Inflammatory macrophage (primary cell): ENCODE data around the gene ADAMTS14.
"Not testable (repeated sequence)": the region's sequence is repeated elsewhere in the genome, so short reads cannot be mapped to it uniquely, and the experiment has no call there.

Experiments
- DNase-seq, 2 donors: peaks; one replicate each; pipeline ENCODE4 v3.0.0-alpha.2; 2020 to 2022
- total RNA-seq, 18 experiments: gene quantifications; one replicate each; lab custom pipeline; 2026; ENCODE audit warnings: mixed read lengths in 6 of 18, inconsistent platforms in 2 of 18; lab: John Stamatoyannopoulos, UW

Gene ADAMTS14, protein sequence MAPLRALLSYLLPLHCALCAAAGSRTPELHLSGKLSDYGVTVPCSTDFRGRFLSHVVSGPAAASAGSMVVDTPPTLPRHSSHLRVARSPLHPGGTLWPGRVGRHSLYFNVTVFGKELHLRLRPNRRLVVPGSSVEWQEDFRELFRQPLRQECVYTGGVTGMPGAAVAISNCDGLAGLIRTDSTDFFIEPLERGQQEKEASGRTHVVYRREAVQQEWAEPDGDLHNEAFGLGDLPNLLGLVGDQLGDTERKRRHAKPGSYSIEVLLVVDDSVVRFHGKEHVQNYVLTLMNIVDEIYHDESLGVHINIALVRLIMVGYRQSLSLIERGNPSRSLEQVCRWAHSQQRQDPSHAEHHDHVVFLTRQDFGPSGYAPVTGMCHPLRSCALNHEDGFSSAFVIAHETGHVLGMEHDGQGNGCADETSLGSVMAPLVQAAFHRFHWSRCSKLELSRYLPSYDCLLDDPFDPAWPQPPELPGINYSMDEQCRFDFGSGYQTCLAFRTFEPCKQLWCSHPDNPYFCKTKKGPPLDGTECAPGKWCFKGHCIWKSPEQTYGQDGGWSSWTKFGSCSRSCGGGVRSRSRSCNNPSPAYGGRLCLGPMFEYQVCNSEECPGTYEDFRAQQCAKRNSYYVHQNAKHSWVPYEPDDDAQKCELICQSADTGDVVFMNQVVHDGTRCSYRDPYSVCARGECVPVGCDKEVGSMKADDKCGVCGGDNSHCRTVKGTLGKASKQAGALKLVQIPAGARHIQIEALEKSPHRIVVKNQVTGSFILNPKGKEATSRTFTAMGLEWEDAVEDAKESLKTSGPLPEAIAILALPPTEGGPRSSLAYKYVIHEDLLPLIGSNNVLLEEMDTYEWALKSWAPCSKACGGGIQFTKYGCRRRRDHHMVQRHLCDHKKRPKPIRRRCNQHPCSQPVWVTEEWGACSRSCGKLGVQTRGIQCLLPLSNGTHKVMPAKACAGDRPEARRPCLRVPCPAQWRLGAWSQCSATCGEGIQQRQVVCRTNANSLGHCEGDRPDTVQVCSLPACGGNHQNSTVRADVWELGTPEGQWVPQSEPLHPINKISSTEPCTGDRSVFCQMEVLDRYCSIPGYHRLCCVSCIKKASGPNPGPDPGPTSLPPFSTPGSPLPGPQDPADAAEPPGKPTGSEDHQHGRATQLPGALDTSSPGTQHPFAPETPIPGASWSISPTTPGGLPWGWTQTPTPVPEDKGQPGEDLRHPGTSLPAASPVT
- total RNA-seq = 0 to 0.88 (median 0.21) reads per million in 18 experiments

DNA sequence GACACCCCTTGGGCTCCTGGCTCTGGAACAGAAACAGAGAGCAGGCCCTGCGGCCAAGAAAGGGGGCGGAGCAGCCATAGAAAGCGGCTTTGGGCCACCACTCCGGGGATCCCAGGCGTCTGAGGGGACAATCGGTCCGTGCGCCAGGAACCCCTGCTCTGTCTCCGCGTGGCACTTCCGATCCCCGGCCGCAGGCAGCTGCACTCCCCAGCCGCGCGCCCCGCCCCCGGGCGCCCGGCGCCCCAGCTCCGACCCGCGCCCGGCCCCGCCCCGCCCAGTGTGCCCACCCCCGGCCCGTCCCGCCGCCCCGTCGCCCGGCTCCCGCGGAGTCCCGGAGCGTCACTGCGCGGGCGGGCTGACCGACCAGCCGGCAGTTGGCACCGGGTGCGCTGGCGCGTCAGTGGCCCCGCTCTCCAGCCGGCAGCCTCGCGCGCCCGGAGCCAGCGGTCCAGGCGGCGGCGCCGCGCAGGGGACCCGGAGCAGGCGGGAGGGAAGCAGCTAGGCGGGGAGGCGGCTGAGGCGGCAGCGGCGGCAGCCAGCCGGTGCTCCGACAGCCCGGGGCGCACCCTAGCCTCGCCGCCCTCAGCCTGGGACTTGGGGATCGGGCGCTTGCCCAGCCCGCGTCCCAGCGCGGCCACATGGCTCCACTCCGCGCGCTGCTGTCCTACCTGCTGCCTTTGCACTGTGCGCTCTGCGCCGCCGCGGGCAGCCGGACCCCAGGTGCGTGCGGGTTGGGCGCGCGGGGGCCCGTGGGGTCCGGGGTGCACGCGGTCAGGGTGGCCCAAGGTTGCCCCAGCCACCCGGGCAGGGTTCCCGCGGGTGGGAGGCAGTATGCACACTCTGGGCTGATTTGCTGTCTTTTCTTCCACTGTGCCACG is at the start of gene ADAMTS14:
Gene ADAMTS14 (plus strand): TSS at position 342 of the 878 bp plus-strand sequence. CDS start 297 bp downstream, at position 639.
- peak in 1 of 2 donors; percentile 30 for DNase-seq

DNA sequence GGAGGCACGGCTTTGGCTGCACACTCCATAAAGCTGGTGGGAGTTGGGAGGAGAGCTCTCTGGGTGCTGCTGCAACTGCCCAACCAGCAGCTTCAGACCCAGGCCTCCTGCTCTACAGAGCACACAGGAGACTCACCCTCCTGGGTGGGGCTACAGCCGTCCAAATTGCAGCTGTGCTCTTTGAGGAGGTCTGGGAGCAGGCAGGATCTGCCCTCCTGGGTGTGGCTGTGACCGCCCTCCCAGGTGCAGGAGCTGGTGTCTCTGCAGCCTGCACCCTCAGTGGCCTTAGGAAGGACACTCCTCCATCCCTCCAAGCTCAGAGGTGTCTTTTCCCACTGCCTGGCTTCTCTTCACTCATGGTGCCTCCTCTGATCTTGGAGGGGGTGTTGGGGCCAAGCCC is 49.8 kb upstream of the ADAMTS14 start:
- DNase-seq = no peak

DNA sequence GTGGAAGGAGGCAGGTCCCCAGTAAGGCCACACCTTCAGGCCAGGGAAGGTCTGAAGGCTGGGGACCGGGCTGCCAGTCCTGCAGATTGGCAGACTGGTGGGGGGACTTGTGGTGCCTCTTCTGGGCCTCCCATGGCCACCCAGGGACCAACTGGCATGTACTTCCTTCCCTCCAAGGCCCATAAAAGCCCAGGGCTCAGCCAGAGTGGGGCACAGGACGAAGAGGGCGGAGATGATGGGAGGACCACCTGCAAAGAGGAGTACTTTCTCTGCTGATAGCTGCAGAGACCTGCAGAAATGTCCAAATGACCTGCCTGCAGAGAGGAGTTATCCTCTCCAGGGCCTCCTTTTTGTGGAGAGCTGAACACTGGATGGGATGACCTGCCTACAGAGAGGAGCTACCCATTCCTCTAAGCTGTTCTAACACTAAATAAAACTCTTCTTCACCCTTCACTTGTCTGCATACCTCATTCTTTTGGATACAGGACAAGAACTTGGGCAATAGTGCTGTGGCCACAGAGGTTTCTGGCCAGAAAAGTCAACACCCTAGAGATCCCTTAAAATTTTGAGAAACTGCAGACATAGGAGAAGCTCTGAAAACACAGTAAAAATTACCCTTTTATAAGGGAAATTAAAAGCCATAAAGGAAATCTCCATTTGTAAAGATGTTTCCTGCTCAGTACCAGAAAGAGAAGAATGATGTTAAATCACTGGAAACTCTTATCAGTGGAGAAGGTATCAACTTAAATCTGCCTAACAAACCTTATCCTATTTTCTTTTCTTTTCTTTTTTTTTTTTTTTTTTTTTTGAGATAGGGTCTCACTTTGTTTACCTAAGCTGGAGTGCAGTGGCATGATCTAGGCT is 49.1 kb upstream of the ADAMTS14 start:
- no peak for DNase-seq

DNA sequence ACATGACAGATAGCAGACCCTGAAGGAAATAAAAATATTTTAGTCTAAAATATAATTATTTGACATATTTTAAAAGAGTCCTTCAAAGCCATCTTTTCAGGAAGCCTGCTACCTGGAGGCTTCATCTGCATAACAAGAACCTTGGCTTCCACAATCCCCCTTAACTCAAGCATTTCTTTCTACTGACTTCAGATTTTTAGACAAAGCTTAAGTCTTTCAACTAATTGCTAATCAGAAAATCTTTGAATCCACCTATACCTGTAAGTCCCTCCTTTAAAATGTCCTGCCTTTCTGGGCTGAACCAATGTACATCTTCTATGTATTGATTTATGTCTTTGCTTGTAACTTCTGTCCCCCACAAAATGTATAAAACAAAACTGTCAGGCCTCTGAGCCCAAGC is 46.2 kb upstream of the ADAMTS14 start:
- no peak for DNase-seq

DNA sequence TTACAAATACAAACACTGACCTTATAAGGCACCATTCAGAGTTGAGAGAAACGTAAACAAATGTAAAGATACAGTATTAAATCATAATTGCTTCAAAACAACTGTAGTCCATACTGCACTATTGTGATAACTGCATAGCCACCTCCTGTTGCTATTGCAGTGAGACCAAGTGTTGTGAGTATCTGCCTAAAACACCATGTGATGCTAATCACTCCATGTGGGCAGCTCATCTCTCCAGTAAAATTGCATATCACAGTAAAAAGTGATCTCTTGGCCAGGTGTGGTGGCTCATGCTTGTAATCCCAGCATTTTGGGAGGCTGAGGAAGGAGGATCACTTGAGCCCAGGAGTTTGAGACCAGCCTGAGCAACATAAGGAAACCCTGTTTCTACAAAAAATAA is 43.0 kb upstream of the ADAMTS14 start:
- DNase-seq = no peak

DNA sequence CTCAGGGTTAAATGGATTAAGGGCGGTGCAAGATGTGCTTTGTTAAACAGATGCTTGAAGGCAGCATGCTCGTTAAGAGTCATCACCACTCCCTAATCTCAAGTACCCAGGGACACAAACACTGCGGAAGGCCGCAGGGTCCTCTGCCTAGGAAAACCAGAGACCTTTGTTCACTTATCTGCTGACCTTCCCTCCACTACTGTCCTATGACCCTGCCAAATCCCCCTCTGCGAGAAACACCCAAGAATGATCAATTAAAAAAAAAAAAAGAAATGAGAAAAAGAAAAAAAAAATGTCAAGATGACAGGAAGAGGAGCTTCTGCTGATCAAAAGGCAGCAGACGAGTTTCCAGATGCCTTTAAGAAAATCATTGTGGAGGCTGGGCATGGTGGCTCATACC is 40.6 kb upstream of the ADAMTS14 start:
- not testable (repeated sequence) for DNase-seq

DNA sequence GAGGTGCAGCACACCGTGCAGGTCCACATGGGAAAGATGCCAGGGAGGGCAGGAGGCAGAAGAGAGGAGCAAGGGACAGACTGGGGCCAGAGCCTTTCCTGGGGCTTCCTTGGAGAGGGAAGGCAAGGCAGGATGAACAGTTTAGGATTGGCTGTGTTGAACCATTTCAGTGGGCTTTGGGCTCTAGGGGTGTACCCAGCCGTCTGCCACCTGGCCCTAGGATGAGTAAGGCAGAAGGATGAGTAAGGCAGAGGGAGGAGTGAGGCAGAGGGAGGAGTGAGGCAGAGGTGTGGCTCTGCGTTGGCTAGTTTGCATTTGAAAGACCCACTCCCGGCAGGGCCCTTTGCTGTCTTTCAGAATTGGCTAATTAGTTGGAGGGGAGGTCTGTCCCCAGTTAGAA is 38.3 kb upstream of the ADAMTS14 start:
- no peak for DNase-seq

DNA sequence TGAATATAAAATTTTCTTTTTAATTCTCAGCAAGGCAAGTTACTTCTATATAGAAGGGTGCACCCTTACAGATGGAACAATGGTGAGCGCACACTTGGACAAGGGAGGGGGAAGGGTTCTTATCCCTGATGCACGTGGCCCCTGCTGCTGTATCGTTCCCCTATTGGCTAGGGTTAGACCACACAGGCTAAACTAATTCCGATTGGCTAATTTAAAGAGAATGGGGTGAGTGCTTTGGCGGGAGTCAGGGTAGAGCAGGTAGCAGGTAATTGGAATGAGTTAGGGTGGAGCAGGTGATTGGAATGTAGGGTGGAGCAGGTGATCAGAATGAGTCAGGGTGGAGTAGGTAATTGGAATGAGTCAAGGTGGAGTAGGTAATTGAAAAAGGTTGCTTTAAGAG is 37.8 kb upstream of the ADAMTS14 start:
- not testable (repeated sequence) for DNase-seq

DNA sequence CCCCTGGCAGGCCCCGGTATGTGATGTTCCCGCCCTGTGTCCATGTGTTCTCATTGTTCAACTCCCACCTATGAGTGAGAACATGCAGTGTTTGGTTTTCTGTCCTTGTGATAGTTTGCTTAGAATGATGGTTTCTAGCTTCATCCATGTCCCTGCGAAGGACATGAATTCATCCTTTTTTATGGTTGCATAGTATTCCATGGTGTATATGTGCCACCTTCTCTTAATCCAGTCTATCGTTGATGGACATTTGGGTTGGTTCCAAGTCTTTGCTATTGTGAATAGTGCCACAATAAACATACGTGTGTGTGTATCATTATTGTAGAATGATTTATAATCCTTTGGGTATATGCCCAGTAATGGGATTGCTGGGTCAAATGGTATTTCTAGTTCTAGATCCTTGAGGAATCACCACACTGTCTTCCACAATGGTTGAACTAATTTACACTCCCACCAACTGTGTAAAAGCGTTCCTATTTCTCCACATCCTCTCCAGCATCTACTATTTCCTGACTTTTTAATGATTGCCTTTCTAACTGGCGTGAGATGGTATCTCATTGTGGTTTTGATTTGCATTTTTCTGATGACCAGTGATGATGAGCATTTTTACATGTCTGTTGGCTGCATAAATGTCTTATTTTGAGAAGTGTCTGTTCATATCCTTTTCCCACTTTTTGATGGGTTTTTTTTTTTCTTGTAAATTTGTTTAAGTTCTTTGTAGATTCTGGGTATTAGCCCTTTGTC is 32.5 kb upstream of the ADAMTS14 start:
- DNase-seq = not testable (repeated sequence)

DNA sequence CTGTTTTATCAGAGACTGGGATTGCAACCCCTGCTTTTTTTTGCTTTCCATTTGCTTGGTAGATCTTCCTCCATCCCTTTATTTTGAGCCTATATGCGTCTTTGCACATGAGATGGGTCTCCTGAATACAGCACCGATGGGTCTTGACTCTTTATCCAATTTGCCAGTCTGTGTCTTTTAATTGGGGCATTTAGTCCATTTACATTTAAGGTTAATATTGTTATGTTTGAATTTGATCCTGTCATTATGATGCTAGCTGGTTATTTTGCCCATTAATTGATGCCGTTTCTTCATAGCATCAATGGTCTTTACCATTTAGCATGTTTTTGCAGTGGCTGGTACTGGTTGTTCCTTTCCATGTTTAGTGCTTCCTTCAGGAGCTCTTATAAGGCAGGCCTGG is 29.0 kb upstream of the ADAMTS14 start:
- not testable (repeated sequence) for DNase-seq

DNA sequence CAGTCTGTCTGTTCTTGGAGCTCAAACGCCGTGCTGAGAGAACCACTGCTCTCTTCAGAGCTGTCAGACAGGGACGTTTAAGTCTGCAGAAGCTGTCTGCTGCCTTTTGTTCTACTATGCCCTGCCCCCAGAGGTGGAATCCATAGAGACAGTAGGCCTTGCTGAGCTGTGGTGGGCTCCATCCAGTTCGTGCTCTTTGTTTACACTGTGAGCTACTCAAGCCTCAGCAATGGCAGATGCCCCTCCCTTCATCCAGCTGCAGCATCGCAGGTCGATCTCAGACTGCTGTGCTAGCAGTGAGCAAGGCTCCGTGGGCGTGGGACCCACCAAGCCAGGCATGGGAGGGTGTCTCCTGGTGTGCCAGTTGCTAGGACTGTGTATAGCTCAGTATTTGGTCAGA is 27.3 kb upstream of the ADAMTS14 start:
- not testable (repeated sequence) for DNase-seq

DNA sequence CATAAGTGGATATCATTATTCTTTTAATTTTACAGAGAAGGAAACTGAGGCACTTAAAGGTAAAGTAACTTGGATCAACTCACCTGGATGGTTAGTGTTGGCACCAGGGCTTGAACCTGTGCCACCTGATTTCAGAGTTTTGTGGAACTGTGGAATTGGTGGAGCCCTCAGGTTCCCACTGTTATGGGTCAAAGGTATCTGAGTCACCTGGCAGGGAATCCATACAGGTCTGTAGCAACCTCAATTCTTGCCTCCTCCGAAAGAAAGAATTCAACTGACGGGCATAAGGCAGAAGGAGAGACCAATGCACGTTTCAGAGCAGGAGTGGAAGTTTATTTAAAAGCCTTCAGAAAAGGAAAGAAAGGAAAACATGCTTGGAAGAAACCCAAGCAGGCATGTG is 25.2 kb upstream of the ADAMTS14 start:
- DNase-seq = no peak

DNA sequence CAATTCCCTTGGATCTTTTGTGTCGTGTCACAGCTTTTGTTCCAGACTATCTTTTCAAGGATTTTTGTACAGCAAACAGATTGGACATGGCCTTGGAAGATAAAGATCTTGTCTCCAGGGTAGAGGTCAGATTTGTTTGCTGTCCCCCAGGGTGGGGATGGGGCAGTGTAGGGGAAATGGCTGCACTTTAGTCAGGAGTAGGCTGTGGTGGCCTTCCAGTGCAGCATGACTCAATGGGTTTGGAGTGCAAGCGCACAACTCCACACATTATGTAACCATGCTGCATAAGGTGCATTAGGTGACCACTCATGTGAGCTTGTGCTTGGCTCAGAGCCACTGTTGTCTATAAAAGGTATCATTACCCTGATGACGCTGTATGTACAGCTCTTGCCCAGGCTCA is 23.9 kb upstream of the ADAMTS14 start:
- DNase-seq = no peak

DNA sequence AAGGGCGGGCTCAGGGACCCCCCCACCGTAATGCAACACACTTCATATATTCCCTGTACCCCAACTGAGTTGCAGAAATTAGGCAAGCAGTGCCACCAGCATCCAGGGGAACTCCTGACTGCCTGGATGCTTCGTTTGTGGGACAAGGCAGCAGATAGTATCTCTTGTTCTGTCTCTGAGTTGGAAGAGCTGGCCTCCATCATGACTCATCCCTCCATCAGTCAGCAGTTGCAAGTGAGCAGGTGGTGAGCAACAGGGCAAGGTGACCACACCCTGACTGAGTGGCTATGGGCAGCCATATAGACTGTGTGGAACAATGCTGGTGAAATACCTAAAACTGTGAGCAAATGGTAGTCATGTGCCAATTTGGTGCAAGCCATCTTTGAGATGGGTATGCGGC is 22.8 kb upstream of the ADAMTS14 start:
- DNase-seq = no peak

DNA sequence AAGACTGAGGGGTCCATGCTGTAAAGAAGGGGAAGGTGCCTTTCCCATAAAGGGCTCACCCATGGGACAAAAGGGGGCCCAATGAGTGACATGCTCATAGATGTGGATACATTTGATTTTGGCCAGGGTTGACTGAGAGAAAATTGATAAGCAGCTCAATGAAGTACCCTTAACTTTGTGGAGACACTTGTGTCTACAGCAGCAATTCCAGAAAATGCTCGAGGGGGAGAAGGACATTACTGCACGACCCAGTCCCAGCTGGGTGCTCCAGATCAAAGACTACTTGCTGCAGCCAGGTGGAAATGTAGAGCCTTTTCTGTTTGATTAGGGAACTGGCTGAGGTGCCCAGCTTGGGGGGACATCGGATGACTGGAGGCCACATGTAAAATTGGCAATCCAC is 22.2 kb upstream of the ADAMTS14 start:
- DNase-seq = no peak

DNA sequence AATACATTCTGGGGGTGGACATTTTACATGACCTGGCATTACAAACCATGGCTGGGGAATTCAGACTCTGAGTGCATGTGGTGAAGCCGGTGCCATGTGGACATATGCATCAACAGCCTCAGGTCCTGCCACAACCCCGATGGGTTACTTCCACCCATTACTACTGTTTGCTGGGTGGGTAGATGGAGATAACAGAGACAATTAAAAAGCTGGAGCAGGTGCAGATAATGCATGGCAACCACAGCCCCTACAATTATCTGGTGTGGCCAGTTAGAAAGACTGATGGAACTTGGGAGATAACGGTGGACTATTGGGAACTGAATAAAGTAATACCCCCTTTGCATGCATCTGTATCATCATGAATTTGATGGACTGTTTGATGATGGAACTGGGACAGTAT is 21.6 kb upstream of the ADAMTS14 start:
- DNase-seq = no peak

DNA sequence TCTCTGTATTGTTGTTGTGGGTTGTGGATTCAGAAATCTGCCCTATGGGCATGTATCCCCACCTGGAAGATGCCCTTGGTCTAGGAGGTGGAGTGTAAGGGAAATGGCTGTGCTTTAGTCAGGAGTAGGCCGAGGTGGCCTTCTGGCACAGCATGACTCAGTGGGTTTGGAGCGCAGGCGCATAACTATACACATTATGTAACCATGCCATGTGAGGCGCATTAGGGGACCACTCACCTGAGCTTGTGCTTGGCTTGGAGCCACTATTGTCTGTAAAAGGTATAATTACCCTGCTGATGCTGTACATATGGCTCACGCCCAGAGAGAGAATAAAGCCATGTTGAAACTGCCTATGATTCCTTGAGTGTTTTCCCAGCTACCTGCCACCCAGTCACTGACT is 20.6 kb upstream of the ADAMTS14 start:
- no peak for DNase-seq

DNA sequence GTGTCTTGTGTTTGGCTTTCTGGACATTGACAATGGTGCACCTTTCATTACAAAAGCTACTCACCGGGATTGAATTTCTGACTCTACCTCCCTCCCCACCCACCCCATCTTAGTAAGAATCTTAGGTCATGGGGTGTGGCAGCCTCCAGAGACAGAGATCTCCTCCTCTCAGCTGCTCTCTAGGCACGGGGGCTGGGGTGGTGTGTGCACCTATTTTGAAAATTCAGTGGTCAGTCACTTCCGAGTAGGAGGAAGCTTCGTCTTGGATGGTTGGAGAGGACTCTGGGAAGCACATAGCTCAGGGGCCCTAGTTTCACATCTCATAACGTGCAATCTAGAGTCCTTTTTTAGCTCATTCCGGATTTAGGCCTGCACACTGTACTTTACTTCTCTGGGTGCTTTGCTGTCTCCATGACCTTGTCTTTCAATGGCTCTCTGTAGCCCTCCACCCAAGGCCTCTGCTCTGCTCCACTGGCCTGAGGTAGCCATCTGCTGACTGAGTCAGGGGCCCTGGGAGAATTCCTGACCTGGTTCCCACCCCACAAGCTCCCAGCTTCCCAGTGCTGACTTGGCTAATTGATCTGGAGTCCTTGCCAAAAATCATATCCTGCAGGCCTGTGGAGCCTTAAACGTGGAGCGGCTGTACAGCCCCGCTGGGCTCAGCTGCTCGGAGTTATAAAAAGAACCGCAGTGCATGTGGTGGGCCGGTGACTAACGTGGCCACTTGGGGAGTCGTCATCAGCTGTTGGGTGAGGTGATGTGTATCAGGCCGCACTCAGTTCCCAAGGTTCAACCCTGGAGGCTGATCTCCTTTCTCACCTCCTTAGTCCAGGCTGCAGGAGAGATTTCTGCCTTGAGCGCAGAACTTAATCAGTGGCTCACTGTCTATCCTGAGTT is 19.3 kb upstream of the ADAMTS14 start:
- no peak for DNase-seq

DNA sequence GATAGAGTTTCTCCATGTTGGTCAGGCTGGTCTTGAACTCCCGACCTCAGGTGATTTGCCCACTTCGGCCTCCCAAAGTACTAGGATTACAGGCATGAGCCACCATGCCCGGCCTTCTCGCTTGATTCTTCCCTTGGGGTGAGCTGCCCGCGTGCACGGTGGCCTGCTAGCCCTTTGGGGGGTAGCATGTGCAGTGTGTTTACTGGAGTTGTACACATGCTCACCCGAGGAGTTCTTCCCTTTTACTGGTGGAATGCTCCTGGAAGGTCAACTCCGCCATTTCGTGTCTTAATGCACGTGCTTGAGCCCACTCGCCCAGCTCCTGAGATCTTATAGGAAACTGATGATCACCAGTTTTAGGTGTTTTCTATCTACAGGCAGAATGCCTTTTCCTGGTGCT is 17.0 kb upstream of the ADAMTS14 start:
- DNase-seq = no peak
